ENCODE results near the gene LZTS2. TPM values are rescaled to one million over a fixed set of nuclear protein-coding genes. Genes with fewer than 3 reads are reported as not detected.
"Not testable (repeated sequence)": the region's sequence is repeated elsewhere in the genome, so short reads cannot be mapped to it uniquely, and the experiment has no call there.

LZTS2 gene
- total RNA-seq, 2 experiments from 2014 or later = 11.6 to 13.8 TPM

GRCh38 chr10:100970076-100970913, 29.3 kb upstream of the LZTS2 start:
- Mint-ChIP-seq H3K27me3 (ENCODE audit: low read depth) (peaks cover 3% of the 10 kb centered on the region), H3K27ac (no peak overlapping the region), H3K4me3 (peak overlapping the region; percentile 32), H3K4me1 (ENCODE audit: low read depth) (peaks cover 6% of the 10 kb centered on the region), H3K36me3 (ENCODE audit: low read depth) (peaks cover 4% of the 10 kb centered on the region), H3K9me3 (ENCODE audit: insufficient read depth) (no peaks in the 10 kb centered on the region)
- ATAC-seq (peak; percentile 43), DNase-seq (peak; percentile 36)
- POLR2A ChIA-PET = no interaction called here
- CTCF ChIA-PET = interaction anchor here (0.9 to 3.2 kb wide), 2 partner anchors 15 to 44 kb away, joined by 4 to 12 read pairs; no protein-coding TSS in a partner anchor

- Mint-ChIP-seq H3K4me1 (ENCODE audit: low read depth) (peaks cover 6% of the 10 kb centered on the region), H3K36me3 (ENCODE audit: low read depth) (no peaks in the 10 kb centered on the region), H3K4me3 (no peak overlapping the region), H3K27me3 (ENCODE audit: low read depth) (peaks cover 3% of the 10 kb centered on the region), H3K27ac (no peak overlapping the region), H3K9me3 (ENCODE audit: insufficient read depth) (no peaks in the 10 kb centered on the region)
- ChIA-PET POLR2A (no interaction called here), CTCF (no interaction called here)
- no peak for ATAC-seq
- DNase-seq = no peak
Observed at GRCh38 chr10:100970914-100971811, 28.4 kb upstream of the LZTS2 start.

DNA sequence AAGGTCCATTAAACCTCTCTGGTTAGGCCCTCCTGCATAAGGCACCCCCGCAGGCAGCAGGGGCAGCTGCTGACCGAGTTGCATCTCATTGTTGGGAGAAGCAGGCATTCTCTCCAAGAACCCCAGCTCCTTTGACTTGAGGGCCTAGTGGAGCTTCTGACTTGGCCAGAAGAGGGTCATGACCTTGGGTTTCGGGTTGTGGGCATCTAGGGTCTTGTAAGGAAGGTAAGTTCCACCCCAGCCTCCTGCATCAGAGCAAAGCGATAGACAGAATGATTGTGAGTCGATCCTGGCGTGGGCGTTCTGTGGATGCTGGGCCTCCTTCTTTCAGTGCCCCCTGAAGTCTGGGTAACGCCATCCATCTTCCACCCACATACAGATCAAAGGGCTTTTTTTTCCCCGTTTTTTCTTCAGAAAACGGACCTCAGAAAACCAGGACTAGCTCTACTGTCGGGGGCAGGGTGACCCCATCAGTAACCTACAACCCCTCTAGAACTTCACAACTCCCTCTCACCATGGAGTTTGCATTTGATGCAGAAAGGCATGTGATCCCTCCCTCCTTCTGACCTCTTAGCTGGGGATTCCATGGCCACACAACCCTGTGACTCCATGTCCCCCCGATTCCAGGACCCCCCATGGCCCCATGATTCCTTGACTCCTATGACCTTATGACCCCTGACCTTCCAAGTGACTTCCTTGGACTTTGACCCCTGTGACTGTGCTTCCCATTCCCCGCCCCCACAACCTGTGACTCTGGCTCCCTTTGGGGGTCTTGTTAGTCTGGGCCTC, 27.3 kb upstream of the LZTS2 start:
- Mint-ChIP-seq H3K9me3 (ENCODE audit: insufficient read depth) (no peaks in the 10 kb centered on the region), H3K27me3 (ENCODE audit: low read depth) (peaks cover 3% of the 10 kb centered on the region), H3K27ac (no peak overlapping the region), H3K36me3 (ENCODE audit: low read depth) (no peaks in the 10 kb centered on the region), H3K4me1 (ENCODE audit: low read depth) (peaks cover 6% of the 10 kb centered on the region), H3K4me3 (no peak overlapping the region)
- DNase-seq = no peak
- ATAC-seq = no peak
- POLR2A ChIA-PET = no interaction called here
- CTCF ChIA-PET = no interaction called here

DNA sequence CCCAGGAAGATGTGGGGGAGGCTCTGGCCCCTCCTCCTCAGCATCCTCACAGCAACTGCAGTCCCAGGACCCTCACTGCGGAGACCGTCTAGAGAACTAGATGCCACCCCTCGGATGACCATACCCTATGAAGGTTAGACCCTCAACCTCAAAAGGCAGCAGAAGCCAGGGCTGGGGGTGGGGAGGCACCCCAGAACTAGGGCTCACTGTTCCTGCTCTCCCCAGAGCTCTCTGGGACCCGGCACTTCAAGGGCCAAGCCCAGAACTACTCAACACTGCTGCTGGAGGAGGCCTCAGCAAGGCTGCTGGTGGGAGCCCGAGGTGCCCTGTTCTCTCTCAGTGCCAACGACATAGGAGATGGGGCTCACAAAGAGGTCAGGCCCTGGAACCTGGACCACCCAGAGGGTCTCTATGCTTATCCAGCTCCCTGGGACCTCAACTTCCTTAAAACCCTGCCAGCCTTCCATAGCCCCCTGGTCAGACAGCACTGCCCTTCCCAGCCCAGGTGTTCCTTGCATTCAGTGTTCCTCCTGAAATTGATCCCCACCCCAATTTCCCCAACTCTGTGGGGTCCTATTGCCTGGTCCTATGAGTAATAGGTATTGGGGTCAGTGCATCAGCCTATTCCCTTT, 26.6 kb upstream of the LZTS2 start:
- no peak overlapping the region for H3K27ac Mint-ChIP-seq
- ATAC-seq = no peak
- H3K36me3 Mint-ChIP-seq (ENCODE audit: low read depth) = no peaks in the 10 kb centered on the region
- no peaks in the 10 kb centered on the region for H3K9me3 Mint-ChIP-seq (ENCODE audit: insufficient read depth)
- no peak for DNase-seq
- peaks cover 3% of the 10 kb centered on the region for H3K27me3 Mint-ChIP-seq (ENCODE audit: low read depth)
- no peak overlapping the region for H3K4me3 Mint-ChIP-seq
- H3K4me1 Mint-ChIP-seq (ENCODE audit: low read depth) = peaks cover 6% of the 10 kb centered on the region
- CTCF ChIA-PET = no interaction called here
- POLR2A ChIA-PET = no interaction called here

DNA sequence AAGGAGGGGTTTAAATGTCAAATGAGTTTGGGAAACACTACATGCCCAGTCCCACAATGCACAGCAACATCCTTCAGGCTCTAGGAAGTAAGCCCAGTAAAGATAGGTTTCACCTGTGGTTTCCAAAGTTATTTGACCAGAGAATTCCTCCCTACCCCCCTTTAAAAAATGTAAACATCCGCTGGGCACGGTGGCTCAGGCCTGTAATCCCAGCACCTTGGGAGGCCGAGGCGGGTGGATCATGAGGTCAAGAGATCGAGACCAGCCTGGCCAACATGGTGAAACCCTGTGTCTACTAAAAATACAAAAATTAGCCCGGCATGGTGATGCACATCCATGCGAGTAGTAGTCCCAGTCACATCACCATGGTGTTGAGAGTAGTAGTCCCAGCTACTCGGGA, 24.2 kb upstream of the LZTS2 start:
- H3K9me3 Mint-ChIP-seq (ENCODE audit: insufficient read depth); H3K4me1 Mint-ChIP-seq (ENCODE audit: low read depth); H3K27me3 Mint-ChIP-seq (ENCODE audit: low read depth); POLR2A ChIA-PET; ATAC-seq; H3K27ac Mint-ChIP-seq; H3K36me3 Mint-ChIP-seq (ENCODE audit: low read depth); H3K4me3 Mint-ChIP-seq; DNase-seq: not testable (repeated sequence)
- CTCF ChIA-PET = interaction anchor here (1.9 kb wide), 1 partner anchor 44 kb away, joined by 7 read pairs; no protein-coding TSS in a partner anchor

DNA sequence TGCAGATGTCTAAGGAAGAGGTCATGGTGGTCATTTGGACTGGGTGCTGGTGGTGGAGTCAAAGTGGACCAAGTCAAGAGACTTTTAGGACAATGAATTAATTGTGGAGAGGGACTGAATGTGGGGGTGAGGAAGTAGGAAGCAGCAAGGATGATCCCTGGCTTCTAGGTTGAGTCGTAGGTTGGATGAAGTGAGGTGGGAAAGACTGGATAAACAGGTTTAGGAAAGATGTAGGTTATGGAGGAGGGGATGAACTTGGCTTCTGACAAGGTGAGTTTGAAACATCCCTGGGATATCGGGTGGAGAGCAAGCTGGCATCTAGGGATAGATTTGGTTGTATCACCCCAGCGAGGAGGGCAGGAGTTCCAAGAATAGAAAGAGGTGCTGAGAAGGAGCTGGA, 22.7 kb upstream of the LZTS2 start:
- Mint-ChIP-seq H3K27me3 (ENCODE audit: low read depth) (no peaks in the 10 kb centered on the region), H3K27ac (no peak overlapping the region), H3K9me3 (ENCODE audit: insufficient read depth) (no peaks in the 10 kb centered on the region), H3K4me1 (ENCODE audit: low read depth) (no peaks in the 10 kb centered on the region), H3K36me3 (ENCODE audit: low read depth) (peaks cover 2% of the 10 kb centered on the region), H3K4me3 (no peak overlapping the region)
- ChIA-PET POLR2A (no interaction called here), CTCF (interaction anchor here (1.4 kb wide), 1 partner anchor 38 kb away, joined by 4 read pairs; no protein-coding TSS in a partner anchor)
- ATAC-seq = no peak
- DNase-seq = no peak

DNA sequence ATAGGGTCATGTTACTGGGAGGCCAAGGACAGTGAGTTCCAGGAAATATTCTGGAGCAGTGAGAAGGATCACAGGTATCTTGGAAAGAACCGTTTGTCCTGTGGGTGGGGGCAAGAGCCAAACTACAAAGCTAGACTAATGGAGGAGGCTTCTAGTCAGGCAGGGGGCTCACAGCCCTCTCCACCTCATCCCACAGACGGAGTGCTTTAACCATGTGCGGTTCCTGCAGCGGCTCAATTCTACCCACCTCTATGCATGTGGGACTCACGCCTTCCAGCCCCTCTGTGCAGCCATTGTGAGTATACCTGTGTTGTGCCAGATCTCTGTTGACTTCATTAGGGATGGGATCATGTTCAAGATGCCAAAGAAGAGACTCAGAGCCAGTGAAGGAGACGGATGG, 22.2 kb upstream of the LZTS2 start:
- ChIA-PET POLR2A (no interaction called here), CTCF (interaction anchor here (1.4 kb wide), 1 partner anchor 37 kb away, joined by 4 read pairs; no protein-coding TSS in a partner anchor)

GRCh38 chr10:100978121-100978900, 21.3 kb upstream of the LZTS2 start:
- no peaks in the 10 kb centered on the region for H3K9me3 Mint-ChIP-seq (ENCODE audit: insufficient read depth)
- CTCF ChIA-PET = no interaction called here

More for the DNA sequence above, 22.2 kb upstream of the LZTS2 start:
- Mint-ChIP-seq H3K4me1 (ENCODE audit: low read depth) (no peaks in the 10 kb centered on the region), H3K4me3 (no peak overlapping the region), H3K27me3 (ENCODE audit: low read depth) (no peaks in the 10 kb centered on the region), H3K9me3 (ENCODE audit: insufficient read depth) (no peaks in the 10 kb centered on the region), H3K36me3 (ENCODE audit: low read depth) (peaks cover 2% of the 10 kb centered on the region), H3K27ac (no peak overlapping the region)
- DNase-seq (no peak), ATAC-seq (no peak)

DNA sequence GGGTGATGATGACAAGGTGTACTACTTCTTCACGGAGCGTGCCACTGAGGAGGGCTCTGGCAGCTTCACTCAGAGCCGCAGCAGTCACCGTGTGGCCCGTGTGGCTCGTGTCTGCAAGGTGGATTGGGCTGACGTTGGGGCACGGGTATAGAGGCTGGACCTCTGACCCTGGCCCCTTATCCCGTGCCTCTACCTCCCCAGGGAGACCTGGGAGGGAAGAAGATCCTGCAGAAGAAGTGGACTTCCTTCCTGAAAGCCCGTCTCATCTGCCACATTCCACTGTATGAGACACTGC, 20.8 kb upstream of the LZTS2 start:
- no peak overlapping the region for H3K4me3 Mint-ChIP-seq
- H3K9me3 Mint-ChIP-seq (ENCODE audit: insufficient read depth) = no peaks in the 10 kb centered on the region
- ATAC-seq (no peak), DNase-seq (no peak)
- POLR2A ChIA-PET = no interaction called here
- peaks cover 2% of the 10 kb centered on the region for H3K36me3 Mint-ChIP-seq (ENCODE audit: low read depth)
- H3K4me1 Mint-ChIP-seq (ENCODE audit: low read depth) = no peaks in the 10 kb centered on the region
- no peak overlapping the region for H3K27ac Mint-ChIP-seq
- CTCF ChIA-PET = no interaction called here
- no peaks in the 10 kb centered on the region for H3K27me3 Mint-ChIP-seq (ENCODE audit: low read depth)

More at GRCh38 chr10:100978121-100978900, 21.3 kb upstream of the LZTS2 start:
- no peaks in the 10 kb centered on the region for H3K27me3 Mint-ChIP-seq (ENCODE audit: low read depth)
- no peak overlapping the region for H3K27ac Mint-ChIP-seq
- H3K4me3 Mint-ChIP-seq = no peak overlapping the region
- H3K36me3 Mint-ChIP-seq (ENCODE audit: low read depth) = peaks cover 2% of the 10 kb centered on the region
- DNase-seq = no peak
- ATAC-seq = no peak
- H3K4me1 Mint-ChIP-seq (ENCODE audit: low read depth) = no peaks in the 10 kb centered on the region
- POLR2A ChIA-PET = no interaction called here

GRCh38 chr10:100979791-100980272, 19.8 kb upstream of the LZTS2 start:
- no peak overlapping the region for H3K27ac Mint-ChIP-seq
- POLR2A ChIA-PET = no interaction called here
- CTCF ChIA-PET = interaction anchor here (1.4 kb wide), 1 partner anchor 13 kb away, joined by 4 read pairs; no protein-coding TSS in a partner anchor
- no peaks in the 10 kb centered on the region for H3K27me3 Mint-ChIP-seq (ENCODE audit: low read depth)
- no peaks in the 10 kb centered on the region for H3K9me3 Mint-ChIP-seq (ENCODE audit: insufficient read depth)
- no peaks in the 10 kb centered on the region for H3K4me1 Mint-ChIP-seq (ENCODE audit: low read depth)
- peaks cover 2% of the 10 kb centered on the region for H3K36me3 Mint-ChIP-seq (ENCODE audit: low read depth)
- ATAC-seq = no peak
- no peak for DNase-seq
- no peak overlapping the region for H3K4me3 Mint-ChIP-seq
